Activated T-cell treated with anti-CD3 and anti-CD28 coated beads, Interleukin-2, amount 50 U/mL, for 72 hours (primary cell): ENCODE results near the gene BBX. TPM values are rescaled to one million over a fixed set of nuclear protein-coding genes. Genes with fewer than 3 reads are reported as not detected.

Experiments
- ATAC-seq, 2 donors: fragments of 150-1000 bp; cut with Tn5 transposase; replicated peaks in 1 of 2; 2 replicates each; pipeline ENCODE4 v1.10.0; 2021; ENCODE audit warnings: moderate library complexity in 2 of 2, mild to moderate bottlenecking in 1 of 2
- DNase-seq, 2 donors: peaks; one replicate each; pipeline ENCODE4 v3.0.0; 2021 to 2022; ENCODE audit warnings: mixed read lengths in 1 of 2
- H3K27ac Mint-ChIP-seq: one replicate; pipeline ENCODE4 v1.8.0; 2022; ENCODE audit warnings: mild to moderate bottlenecking, moderate library complexity, mixed read lengths
- H3K27me3 Mint-ChIP-seq: one replicate; pipeline ENCODE4 v1.8.0; 2022; ENCODE audit warnings: low read depth, mixed read lengths
- H3K36me3 Mint-ChIP-seq, 2 donors: one replicate each; pipeline ENCODE4 v1.8.0; 2022; ENCODE audit warnings: mixed read lengths in 2 of 2, mild to moderate bottlenecking in 1 of 2; ENCODE audit not compliant: insufficient read depth in 2 of 2
- H3K4me1 Mint-ChIP-seq: one replicate; pipeline ENCODE4 v1.8.0; 2022; ENCODE audit warnings: low read depth, mixed read lengths
- H3K4me3 Mint-ChIP-seq, 2 donors: one replicate each; pipeline ENCODE4 v1.8.0; 2022; ENCODE audit warnings: mild to moderate bottlenecking in 2 of 2, mixed read lengths in 2 of 2, moderate library complexity in 2 of 2
- H3K9me3 Mint-ChIP-seq, 2 donors: one replicate each; pipeline ENCODE4 v1.8.0; 2022; ENCODE audit warnings: mixed read lengths in 2 of 2
- total RNA-seq, 2 donors: library from RNA; stranded (reverse); gene quantifications; one replicate each; pipeline ENCODE4 v1.2.3, GENCODE V29; 2022

The BBX gene
- total RNA-seq, 2 donors from 2014 or later, result 65.0 to 65.1 TPM

GRCh38 chr3:107620534-107620933, 97.8 kb downstream of the BBX start:
- no peaks in the 10 kb centered on the region for H3K27me3 Mint-ChIP-seq
- DNase-seq, result no peak
- H3K27ac Mint-ChIP-seq, result peak overlapping the region; percentile 61
- H3K4me3 Mint-ChIP-seq, result peak overlapping the region; percentile 20 to 27
- no peaks in the 10 kb centered on the region for H3K36me3 Mint-ChIP-seq
- H3K4me1 Mint-ChIP-seq, result peaks cover 64% of the 10 kb centered on the region
- peak in 1 of 2 donors; percentile 21 for ATAC-seq
- no peaks in the 10 kb centered on the region for H3K9me3 Mint-ChIP-seq

DNA sequence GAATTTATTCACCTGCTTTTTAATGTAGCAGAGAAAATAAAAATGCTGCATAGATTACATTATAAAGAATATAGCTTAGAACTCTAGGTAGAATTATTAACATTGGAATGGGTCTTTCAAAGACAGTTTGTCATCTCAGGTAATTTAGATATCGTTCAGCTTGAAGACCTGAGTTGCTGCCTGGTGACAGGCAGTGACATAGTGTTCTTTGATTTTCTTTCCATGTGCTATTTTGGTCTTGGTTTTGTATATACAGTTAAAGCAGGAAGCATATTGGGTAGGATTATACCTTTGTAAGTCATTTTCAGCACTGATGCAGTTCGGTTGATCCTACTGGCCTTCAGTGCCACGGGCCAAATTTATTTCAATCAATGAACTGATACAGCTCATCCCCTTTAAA, 98.7 kb downstream of the BBX start:
- H3K4me1 Mint-ChIP-seq, result peaks cover 64% of the 10 kb centered on the region
- H3K9me3 Mint-ChIP-seq, result no peaks in the 10 kb centered on the region
- no peak overlapping the region for H3K27ac Mint-ChIP-seq
- DNase-seq (no peak), ATAC-seq (no peak)
- no peaks in the 10 kb centered on the region for H3K36me3 Mint-ChIP-seq
- peak overlapping the region in 1 of 2 donors; percentile 6 for H3K4me3 Mint-ChIP-seq
- no peaks in the 10 kb centered on the region for H3K27me3 Mint-ChIP-seq

- H3K36me3 Mint-ChIP-seq, result no peaks in the 10 kb centered on the region
- H3K27me3 Mint-ChIP-seq, result no peaks in the 10 kb centered on the region
- peaks cover 25% of the 10 kb centered on the region for H3K4me1 Mint-ChIP-seq
- no peak for ATAC-seq
- no peak overlapping the region for H3K4me3 Mint-ChIP-seq
- H3K27ac Mint-ChIP-seq, result no peak overlapping the region
- DNase-seq, result no peak
- no peaks in the 10 kb centered on the region for H3K9me3 Mint-ChIP-seq
Measured at GRCh38 chr3:107627962-107628542, 105.3 kb downstream of the BBX start.

DNA sequence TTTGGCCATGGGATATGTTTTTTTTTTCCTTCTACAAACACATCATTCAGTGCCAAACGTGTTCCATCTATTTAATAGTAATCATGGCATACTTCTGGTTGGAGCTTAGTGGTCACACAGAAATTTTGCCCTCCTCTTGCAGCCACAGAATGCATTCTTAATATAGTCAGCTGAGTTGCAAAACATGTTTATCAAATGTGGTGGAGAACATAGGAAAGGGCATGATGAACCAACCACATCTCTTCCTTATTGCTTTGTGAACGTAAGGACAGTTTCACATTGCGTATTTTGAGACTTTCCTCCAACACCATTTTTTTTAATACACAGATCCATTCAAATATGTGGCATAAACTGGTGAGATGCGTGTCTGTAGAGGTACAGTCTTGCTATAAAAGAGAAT, 106.8 kb downstream of the BBX start:
- Mint-ChIP-seq H3K9me3 (no peaks in the 10 kb centered on the region), H3K4me1 (peaks cover 31% of the 10 kb centered on the region), H3K27ac (no peak overlapping the region), H3K27me3 (no peaks in the 10 kb centered on the region), H3K4me3 (no peak overlapping the region), H3K36me3 (no peaks in the 10 kb centered on the region)
- DNase-seq, result no peak
- ATAC-seq, result no peak

DNA sequence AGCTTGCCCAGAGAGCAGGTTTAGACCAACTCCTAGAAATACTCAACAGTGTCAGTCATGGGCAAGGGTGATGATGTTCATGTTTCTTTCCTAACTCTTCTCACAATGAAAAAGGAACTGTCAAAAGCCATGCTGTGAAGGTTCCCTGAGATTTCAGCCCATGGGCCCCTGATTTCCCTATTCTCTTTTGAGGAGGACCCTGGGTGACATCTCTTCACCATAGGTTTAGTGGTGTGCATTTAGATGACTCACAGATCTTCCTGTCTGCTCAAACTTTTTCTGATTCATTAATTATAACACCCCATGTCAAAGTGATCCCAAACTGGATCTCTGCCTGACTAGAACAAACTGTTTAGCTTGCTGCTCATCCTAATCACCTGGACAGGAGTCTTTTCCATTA, 108.0 kb downstream of the BBX start:
- DNase-seq, result no peak
- no peaks in the 10 kb centered on the region for H3K27me3 Mint-ChIP-seq
- peak overlapping the region; percentile 3 for H3K27ac Mint-ChIP-seq
- peaks cover 31% of the 10 kb centered on the region for H3K4me1 Mint-ChIP-seq
- peak; percentile 69 to 75 for ATAC-seq
- H3K9me3 Mint-ChIP-seq, result no peaks in the 10 kb centered on the region
- H3K4me3 Mint-ChIP-seq, result peak overlapping the region in 1 of 2 donors; percentile 6
- H3K36me3 Mint-ChIP-seq, result no peaks in the 10 kb centered on the region

GRCh38 chr3:107632576-107632975, 109.8 kb downstream of the BBX start:
- no peaks in the 10 kb centered on the region for H3K36me3 Mint-ChIP-seq

DNA sequence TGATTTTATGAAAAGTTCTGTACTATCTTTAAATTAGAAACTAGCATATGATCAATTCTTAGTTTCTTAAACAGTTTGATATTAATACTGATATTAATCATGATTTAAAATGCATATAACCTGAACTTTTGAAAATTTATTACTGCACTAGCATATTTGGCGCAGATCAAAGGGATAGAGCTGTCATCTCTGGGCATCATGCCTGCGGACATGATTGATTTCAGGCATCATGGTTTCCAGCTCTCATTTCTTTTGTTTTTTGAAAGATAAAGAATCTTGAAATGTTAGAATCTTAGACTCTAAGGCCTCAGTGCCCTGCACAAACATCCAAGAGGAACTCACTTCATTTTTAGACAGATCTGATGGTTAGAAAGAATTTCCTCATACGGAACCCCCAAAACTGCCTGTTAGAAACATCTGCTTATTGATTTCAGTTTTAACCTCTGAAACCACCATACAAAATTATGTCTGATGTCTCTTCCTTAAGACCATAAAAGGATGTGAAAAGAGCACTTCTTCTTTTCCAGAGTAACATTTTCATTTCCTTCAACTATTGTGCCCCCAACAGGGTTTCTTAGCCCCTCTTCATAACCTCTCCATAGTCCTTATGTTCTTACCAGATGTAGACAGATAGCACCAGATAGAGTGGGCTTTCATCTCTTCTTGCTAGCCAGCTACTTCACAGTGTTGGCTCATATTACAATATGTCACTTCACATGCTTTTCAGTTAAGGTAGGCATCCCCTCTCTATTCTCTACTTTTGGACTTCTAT, 110.8 kb downstream of the BBX start:
- peaks cover 31% of the 10 kb centered on the region for H3K4me1 Mint-ChIP-seq
- no peak for DNase-seq
- no peaks in the 10 kb centered on the region for H3K27me3 Mint-ChIP-seq
- peak; percentile 25 to 40 for ATAC-seq
- H3K9me3 Mint-ChIP-seq, result no peaks in the 10 kb centered on the region
- no peaks in the 10 kb centered on the region for H3K36me3 Mint-ChIP-seq
- H3K4me3 Mint-ChIP-seq, result peak overlapping the region in 1 of 2 donors; percentile 18
- H3K27ac Mint-ChIP-seq, result no peak overlapping the region

More at GRCh38 chr3:107632576-107632975, 109.8 kb downstream of the BBX start:
- Mint-ChIP-seq H3K9me3 (no peaks in the 10 kb centered on the region), H3K4me3 (no peak overlapping the region), H3K4me1 (peaks cover 31% of the 10 kb centered on the region), H3K27ac (no peak overlapping the region), H3K27me3 (no peaks in the 10 kb centered on the region)
- ATAC-seq (no peak), DNase-seq (no peak)

DNA sequence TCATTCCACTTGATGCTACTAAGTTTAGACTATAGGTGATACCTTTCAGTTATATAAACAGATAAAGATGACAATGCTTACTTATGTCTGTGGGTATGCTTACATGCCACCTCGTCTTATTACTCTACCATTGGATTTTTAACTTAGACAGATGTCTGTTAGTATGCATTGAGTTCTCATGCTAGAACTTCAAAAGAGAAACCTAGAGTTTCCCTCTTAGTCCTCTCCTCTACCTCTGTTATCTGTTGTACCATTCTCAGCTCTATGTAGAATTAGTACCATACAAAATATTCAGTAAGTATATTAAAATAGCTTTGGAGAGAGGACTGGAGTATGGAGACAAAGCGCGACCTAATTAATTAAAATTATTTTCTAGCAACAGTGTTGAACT, 111.3 kb downstream of the BBX start:
- Mint-ChIP-seq H3K36me3 (no peaks in the 10 kb centered on the region), H3K9me3 (no peaks in the 10 kb centered on the region), H3K4me1 (peaks cover 27% of the 10 kb centered on the region), H3K4me3 (no peak overlapping the region), H3K27ac (no peak overlapping the region), H3K27me3 (no peaks in the 10 kb centered on the region)
- no peak for ATAC-seq
- DNase-seq, result no peak

DNA sequence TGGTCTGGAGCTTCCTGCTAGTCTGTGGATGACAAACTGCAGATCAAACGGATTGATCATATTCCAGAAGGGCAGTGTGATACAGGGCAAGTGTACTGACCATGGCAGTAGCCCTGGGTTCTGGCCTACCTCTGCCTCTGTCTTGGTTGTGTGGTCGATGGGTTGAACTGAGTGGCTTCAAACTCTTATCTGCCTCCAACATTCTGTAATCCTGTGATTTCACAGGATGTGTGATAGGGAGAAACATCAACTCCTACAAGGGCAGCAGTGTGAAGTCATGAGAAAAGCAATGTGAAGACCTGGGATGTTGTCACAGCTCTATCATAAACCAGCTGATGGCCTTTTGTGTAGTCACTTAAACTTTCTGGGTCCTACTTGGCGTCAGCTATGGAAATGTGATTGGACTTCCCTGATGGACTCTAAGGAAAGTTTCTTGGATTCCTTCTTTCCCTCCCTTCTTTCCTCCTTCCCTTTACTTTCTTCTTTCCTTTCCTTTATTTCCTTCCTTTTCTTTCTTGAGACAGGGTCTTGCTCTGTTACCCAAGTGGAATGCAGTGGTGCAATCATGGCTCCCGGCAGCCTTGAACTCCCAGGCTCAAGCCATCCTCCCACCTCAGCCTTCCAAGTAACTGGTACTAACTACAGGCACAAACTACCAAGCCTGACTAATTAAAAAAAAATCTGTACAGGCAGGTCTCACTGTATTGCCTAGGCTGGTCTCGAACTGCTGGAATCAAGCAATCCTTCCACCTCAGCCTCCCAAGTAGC, 114.8 kb downstream of the BBX start:
- H3K36me3 Mint-ChIP-seq, result no peaks in the 10 kb centered on the region

DNA sequence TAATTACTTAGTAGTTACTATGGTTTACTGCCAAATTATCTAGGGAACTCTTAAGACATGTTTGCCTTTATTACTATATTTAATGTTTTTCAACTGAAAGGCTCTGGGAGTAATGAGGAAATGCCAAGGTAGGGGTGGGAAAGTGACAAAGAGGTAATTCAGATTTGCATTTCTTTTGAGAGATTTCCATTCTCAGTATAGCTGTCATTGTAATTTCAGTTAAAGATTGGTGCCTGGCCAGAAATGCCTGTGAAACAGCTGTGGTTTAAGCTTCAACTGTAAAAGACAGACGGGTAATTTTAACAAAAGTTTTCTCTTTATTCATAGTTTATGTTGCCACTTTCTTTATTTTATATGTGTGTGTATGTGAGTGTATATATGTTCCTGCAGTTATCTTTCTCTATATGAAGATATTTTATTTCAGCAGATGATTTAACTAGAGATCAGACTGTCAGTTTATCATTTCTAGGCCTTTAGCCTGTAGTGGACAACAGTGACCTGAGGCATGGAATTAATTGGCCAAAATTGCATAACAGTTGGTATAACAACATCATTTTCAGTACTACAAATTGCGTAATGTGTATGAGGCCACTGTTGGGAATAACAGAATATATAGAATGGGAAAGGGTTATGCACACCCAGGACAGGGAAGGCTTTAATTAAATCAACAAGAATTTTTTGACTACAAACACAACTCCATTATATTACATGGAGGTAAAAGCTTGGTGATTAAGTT, 119.0 kb downstream of the BBX start:
- DNase-seq, result no peak
- no peak overlapping the region for H3K4me3 Mint-ChIP-seq
- ATAC-seq, result no peak
- H3K9me3 Mint-ChIP-seq, result no peaks in the 10 kb centered on the region
- H3K36me3 Mint-ChIP-seq, result no peaks in the 10 kb centered on the region
- H3K27me3 Mint-ChIP-seq, result no peaks in the 10 kb centered on the region
- peak overlapping the region; percentile 38 for H3K27ac Mint-ChIP-seq
- H3K4me1 Mint-ChIP-seq, result peaks cover 22% of the 10 kb centered on the region

More for the DNA sequence above, 114.8 kb downstream of the BBX start:
- no peaks in the 10 kb centered on the region for H3K27me3 Mint-ChIP-seq
- H3K4me3 Mint-ChIP-seq, result no peak overlapping the region
- H3K9me3 Mint-ChIP-seq, result no peaks in the 10 kb centered on the region
- DNase-seq (no peak), ATAC-seq (no peak)
- H3K4me1 Mint-ChIP-seq, result peaks cover 12% of the 10 kb centered on the region
- no peak overlapping the region for H3K27ac Mint-ChIP-seq

GRCh38 chr3:107643038-107643883, 120.5 kb downstream of the BBX start:
- peaks cover 22% of the 10 kb centered on the region for H3K4me1 Mint-ChIP-seq
- H3K9me3 Mint-ChIP-seq, result no peaks in the 10 kb centered on the region
- H3K27ac Mint-ChIP-seq, result no peak overlapping the region
- DNase-seq, result no peak
- no peaks in the 10 kb centered on the region for H3K27me3 Mint-ChIP-seq
- H3K36me3 Mint-ChIP-seq, result peaks cover 0 to 2% of the 10 kb centered on the region in 2 donors
- H3K4me3 Mint-ChIP-seq, result no peak overlapping the region
- ATAC-seq, result no peak

DNA sequence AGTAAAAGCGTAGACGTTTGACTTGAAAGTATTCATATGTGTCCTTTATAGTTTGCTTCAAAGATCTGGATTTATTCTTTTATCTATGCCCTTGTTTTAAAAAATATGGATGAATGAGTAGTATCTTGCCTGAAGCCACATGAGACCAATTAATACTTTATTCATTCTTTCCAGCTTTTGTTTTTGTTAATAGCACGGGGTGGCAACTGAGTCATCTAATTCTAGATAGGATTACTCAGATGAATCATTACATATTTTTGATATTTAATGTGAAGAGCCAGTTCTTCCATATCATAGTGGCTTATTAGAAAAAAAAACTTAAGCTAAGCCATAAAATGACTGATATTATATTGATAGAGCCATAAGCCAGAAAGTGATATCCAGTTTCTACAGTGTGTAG, 121.9 kb downstream of the BBX start:
- Mint-ChIP-seq H3K9me3 (no peaks in the 10 kb centered on the region), H3K36me3 (peaks cover 2 to 5% of the 10 kb centered on the region in 2 donors), H3K27ac (no peak overlapping the region), H3K27me3 (no peaks in the 10 kb centered on the region), H3K4me3 (no peak overlapping the region), H3K4me1 (peaks cover 32% of the 10 kb centered on the region)
- DNase-seq, result no peak
- no peak for ATAC-seq
